Colonic mucosa (tissue), 4 donors: ENCODE measurements around the gene PPM1H. TPM values are rescaled to one million over a fixed set of nuclear protein-coding genes. Genes with fewer than 3 reads are reported as not detected.

Experiments
- DNase-seq: peaks from one replicate; pipeline ENCODE4 v3.0.0-alpha.2; 2020
- H3K27ac ChIP-seq: fragments of 200-600 bp; one replicate; pipeline ENCODE4 v1.8.0; 2021
- H3K27me3 ChIP-seq: fragments of 200-600 bp; one replicate; pipeline ENCODE4 v1.8.0; 2021
- H3K36me3 ChIP-seq: fragments of 200-600 bp; one replicate; pipeline ENCODE4 v1.8.0; 2021
- H3K4me1 ChIP-seq: fragments of 200-600 bp; one replicate; pipeline ENCODE4 v1.8.0; 2021; ENCODE audit warnings: mild to moderate bottlenecking
- H3K4me3 ChIP-seq: fragments of 200-600 bp; one replicate; pipeline ENCODE4 v1.8.0; 2021
- H3K9ac ChIP-seq, 2 donors: one replicate each; pipeline ENCODE4 v1.7.0; 2013; ENCODE audit warnings: control low read depth in 2 of 2, low read depth in 2 of 2, low read length in 2 of 2
- H3K9me3 ChIP-seq: fragments of 200-600 bp; one replicate; pipeline ENCODE4 v1.8.0; 2021
- CTCF ChIP-seq: fragments of 200-600 bp; IDR thresholded peaks from one replicate; pipeline ENCODE4 v1.8.0; 2022; ENCODE audit warnings: antibody characterized with exemption, mild to moderate bottlenecking
- intact Hi-C: fragments of 100-400 bp; cut with DNase I; formaldehyde crosslinking; loops from one replicate; pipeline ENCODE4 v1.14.1; 2022
- total RNA-seq, 2 donors: library from RNA; stranded (reverse); fragmentation: NEBNext Ultra II Directional in 1 of 2; extraction: Animal tissue kit (Norgen Biotek cat#: 25700) in 1 of 2; gene quantifications; one replicate each; pipeline ENCODE4 v1.2.1, GENCODE V29; 2021
- donor health status: healthy.
- donor health status: DM: no; HTN: no; CAD: no.
- donor health status: DM: no; HTN: no; CAD: no.

The PPM1H gene
- total RNA-seq, 2 donors from 2014 or later = 7.4 to 8.1 TPM

- Histone ChIP-seq H3K9me3 (no peaks in the 10 kb centered on the region), H3K4me1 (no peaks in the 10 kb centered on the region), H3K27ac (no peak overlapping the region), H3K27me3 (no peaks in the 10 kb centered on the region), H3K9ac (no peak overlapping the region), H3K4me3 (no peak overlapping the region), H3K36me3 (no peaks in the 10 kb centered on the region)
- intact Hi-C loops = no loop called here
- TF ChIP-seq CTCF = no peak
- DNase-seq = no peak
Measured at GRCh38 chr12:62847709-62848108, 87.2 kb downstream of the PPM1H start.

GRCh38 chr12:62846491-62846890 is 88.5 kb downstream of the PPM1H start:
- Histone ChIP-seq H3K4me3 (no peak overlapping the region), H3K9ac (no peak overlapping the region), H3K36me3 (no peaks in the 10 kb centered on the region), H3K27ac (no peak overlapping the region), H3K4me1 (no peaks in the 10 kb centered on the region), H3K27me3 (no peaks in the 10 kb centered on the region), H3K9me3 (no peaks in the 10 kb centered on the region)
- intact Hi-C loops = no loop called here
- DNase-seq = no peak
- TF ChIP-seq CTCF = no peak

GRCh38 chr12:62844915-62845314 is 90.0 kb downstream of the PPM1H start:
- Histone ChIP-seq H3K27me3 (no peaks in the 10 kb centered on the region), H3K9me3 (no peaks in the 10 kb centered on the region), H3K4me1 (no peaks in the 10 kb centered on the region), H3K27ac (no peak overlapping the region), H3K36me3 (no peaks in the 10 kb centered on the region), H3K9ac (no peak overlapping the region), H3K4me3 (no peak overlapping the region)
- TF ChIP-seq CTCF = no peak
- intact Hi-C loops = no loop called here
- no peak for DNase-seq

GRCh38 chr12:62843716-62844115 is 91.2 kb downstream of the PPM1H start:
- Histone ChIP-seq H3K4me3 (no peak overlapping the region), H3K27me3 (no peaks in the 10 kb centered on the region), H3K27ac (no peak overlapping the region), H3K4me1 (no peaks in the 10 kb centered on the region), H3K9me3 (no peaks in the 10 kb centered on the region), H3K36me3 (no peaks in the 10 kb centered on the region), H3K9ac (no peak overlapping the region)
- no peak for DNase-seq
- no peak for TF ChIP-seq CTCF
- intact Hi-C loops = no loop called here

- DNase-seq = no peak
Measured at GRCh38 chr12:62841846-62842245, 93.1 kb downstream of the PPM1H start.

More at GRCh38 chr12:62841846-62842245, 93.1 kb downstream of the PPM1H start:
- H3K4me3 ChIP-seq = no peak overlapping the region
- no peaks in the 10 kb centered on the region for H3K4me1 ChIP-seq
- no peaks in the 10 kb centered on the region for H3K9me3 ChIP-seq
- H3K27ac ChIP-seq = no peak overlapping the region
- H3K36me3 ChIP-seq = no peaks in the 10 kb centered on the region
- no peak for TF ChIP-seq CTCF
- H3K27me3 ChIP-seq = no peaks in the 10 kb centered on the region
- no peak overlapping the region for H3K9ac ChIP-seq
- intact Hi-C loops = no loop called here
